UCSD-AML1 (cell line): ENCODE data around the gene NUTM1.

Experiments
- DNase-seq: peaks from one replicate; lab custom pipeline; 2025; ENCODE audit not compliant: unreplicated experiment; lab: John Stamatoyannopoulos, UW

Gene NUTM1

GRCh38 chr15:34342737-34343575 lies at the start of gene NUTM1, which contains the start of gene NOP10:
Gene NUTM1 (plus strand): TSS chr15:34343315. CDS start chr15:34343697, 382 bp downstream.
Gene NOP10 (minus strand): TSS chr15:34343136. CDS start chr15:34343073, 63 bp downstream.
- DNase-seq = peak; percentile 89

DNA sequence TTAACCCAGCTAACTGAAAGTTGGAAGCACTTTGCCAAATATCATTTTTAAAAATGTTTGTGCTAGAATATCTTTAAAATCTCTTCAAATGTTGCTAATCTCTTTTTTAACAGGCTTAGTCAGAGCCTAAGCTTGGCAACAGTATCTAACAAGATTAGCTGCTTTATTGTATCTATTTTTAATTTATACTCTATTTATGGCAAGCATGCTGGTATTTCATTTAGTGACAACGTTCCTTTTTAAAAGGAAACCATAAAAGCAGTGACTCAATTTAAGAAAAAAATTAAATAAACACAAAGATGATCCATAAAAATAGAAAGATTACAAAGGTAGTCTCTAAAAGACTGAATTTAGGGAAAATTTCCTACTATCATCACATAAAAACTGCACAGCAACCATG lies 46.1 kb upstream of the NUTM1 start:
- no peak for DNase-seq

DNA sequence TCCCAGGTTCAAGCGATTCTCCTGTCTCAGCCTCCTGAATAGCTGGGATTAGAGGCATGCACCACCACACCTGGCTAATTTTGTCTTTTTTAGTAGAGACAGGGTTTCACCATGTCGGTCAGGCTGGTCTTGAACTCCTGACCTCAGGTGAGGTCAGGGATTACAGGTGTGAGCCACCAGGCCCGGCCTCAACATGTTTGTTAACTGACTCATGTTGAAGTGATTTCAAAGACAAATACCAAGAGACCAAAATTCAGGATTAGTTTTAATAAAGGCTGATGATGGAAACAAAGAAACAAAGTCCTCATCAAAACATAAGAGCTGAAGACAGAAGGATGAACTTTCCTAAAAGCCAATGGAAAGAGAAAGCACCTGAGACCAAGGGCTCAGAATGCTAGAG lies 42.1 kb upstream of the NUTM1 start:
- no peak for DNase-seq

GRCh38 chr15:34304613-34305012 lies 38.5 kb upstream of the NUTM1 start:
- DNase-seq = no peak

GRCh38 chr15:34311563-34311962 lies 31.6 kb upstream of the NUTM1 start:
- no peak for DNase-seq

DNA sequence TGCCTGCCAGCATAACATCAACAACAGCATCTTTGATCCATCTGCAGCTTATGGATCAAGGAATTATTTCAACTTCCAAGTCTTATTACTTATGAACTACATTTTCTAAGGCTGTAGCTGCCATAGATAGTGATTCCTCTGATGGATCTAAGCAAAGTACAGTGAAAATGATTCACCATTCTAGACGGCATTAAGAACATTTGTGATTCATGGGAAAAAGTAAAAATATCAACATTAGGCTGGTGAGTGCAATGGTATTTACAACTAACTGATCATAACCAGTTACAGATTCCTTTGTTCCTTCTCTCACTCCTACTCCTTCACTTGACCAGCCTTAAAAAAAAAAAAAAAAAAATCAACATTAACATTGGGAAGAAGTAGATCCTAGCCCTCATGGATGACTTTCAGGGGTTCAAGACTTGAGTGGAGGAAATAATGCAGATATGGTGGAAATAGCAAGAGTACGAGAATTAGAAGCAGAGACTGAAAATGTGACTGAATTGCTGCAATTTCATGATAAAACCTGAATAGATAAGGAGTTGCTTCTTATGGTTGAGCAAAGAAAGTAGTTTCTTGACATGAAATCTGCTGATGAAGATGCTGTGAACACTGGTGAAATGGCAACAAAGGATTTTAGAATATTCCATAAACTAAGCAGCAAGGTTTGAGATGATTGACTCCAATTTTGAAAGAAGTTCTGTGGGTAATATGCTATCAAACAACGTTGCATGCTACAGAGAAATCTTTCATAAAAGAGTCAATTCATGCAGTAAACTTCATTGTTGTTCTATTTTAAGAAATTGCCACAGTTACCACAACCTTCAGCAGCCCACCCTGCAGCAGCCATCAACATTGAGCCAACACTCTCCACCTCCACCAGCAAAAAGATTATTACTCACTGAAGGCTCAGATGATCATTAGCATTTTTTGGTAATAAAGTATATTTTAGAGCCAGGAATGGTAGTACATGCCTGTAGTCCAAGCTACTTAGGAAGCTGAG lies 28.3 kb upstream of the NUTM1 start:
- DNase-seq = no peak

DNA sequence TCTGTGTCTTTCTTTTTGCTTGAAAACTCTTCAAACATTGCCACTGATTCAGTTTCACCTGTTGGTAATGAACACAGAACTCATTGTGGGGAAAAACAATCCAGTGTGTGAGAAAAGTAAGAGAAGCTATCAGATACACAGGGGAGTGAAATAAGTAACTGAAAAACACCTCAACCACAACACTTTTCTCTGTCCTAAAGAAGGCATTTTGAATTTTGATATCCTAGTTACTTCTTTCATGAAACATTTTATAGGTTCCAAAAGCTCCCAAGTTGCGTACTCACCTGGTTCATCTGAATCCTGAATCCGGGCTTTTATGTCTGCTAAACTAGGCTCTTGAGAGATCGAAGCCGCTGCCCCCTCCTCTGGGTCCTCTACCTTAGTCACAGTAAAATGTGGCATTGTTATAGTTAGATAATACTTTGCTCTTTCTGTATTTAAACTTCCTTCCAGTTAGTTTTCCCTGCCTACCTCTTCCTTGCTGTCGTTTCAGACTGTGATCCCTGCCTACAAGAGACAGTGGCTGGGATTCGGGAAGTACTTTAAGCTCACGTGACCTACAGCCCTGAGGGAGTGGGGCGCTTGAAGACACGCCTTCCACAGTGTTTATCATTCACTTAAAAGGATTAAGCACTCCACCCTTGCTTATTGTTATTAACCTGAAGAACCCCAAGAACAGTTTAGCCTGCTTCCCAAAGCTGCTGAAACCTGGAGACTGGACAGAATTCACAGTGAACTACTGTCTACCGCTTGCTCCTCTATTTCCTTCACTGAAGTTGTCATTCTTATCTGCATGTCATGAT lies 24.6 kb upstream of the NUTM1 start:
- peak; percentile 30 for DNase-seq

DNA sequence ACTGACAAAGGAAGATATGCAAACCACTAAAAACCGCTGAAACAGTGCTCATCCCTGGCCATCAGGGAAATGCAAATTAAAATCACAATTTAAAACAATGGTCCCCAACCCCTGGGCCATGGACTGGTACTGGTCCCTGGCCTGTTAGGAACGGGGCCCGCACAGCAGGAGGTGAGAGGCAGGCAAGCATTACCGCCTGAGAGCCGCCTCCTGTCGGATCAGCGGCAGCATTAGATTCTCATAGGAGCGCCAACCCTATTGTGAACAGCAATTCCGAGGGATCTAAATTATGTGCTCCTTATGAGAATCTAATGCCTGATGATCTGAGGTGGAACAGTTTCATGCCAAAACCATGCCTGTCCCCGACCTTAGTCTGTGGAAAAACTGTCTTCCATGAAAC lies 19.9 kb upstream of the NUTM1 start:
- DNase-seq = no peak

DNA sequence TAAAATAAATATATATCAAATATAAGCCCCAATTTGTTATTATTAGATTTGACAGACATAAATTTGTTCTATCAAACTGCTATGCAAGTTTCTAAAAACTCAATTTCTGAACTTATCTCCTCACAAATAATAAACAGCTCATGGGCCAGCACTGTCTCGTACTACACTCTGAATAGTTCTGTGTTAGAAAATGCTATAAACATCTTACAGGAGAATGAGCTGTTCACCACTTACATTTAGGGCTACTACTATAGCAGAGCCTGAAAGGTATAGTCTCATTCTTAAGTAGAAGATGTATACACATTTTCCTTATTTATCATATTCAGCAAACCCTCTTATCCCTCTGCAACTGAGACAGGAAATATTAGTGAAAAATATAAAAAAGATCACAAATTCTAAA lies 18.2 kb upstream of the NUTM1 start:
- no peak for DNase-seq

- DNase-seq = no peak
Measured at GRCh38 chr15:34325368-34325767, 17.7 kb upstream of the NUTM1 start.

GRCh38 chr15:34327906-34328305 lies 15.2 kb upstream of the NUTM1 start:
- no peak for DNase-seq

- no peak for DNase-seq
Measured at GRCh38 chr15:34329006-34329405, 14.1 kb upstream of the NUTM1 start.

- no peak for DNase-seq
Measured at GRCh38 chr15:34330279-34330678, 12.8 kb upstream of the NUTM1 start.

- no peak for DNase-seq
Measured at GRCh38 chr15:34331809-34332208, 11.3 kb upstream of the NUTM1 start.

DNA sequence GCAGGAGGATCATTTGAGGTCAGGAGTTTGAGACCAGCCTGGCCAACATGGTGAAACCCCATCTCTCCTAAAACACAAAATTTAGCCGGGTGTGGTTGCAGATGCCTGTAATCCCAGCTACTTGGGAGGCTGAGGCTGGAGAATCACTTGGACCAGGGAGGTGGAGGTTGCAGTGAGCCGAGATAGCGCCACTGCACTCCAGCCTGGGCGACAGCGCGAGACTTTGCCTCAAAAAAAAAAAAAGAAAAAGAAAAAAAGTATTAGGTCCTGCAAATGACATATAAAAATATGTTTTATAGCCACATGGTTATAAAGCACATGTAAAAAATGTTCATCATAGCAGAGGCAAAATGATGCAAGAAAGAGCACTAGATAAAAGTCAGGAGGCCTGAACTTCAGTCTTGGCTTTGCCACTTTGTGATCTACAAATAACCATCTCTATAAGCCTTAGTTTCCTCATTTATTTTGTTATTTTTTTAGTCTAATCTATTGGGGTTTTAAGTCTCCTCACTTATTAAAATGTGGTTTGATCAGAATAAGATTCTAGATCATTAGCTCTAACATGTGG lies 10.5 kb upstream of the NUTM1 start:
- no peak for DNase-seq

GRCh38 chr15:34334672-34335071 lies 8.4 kb upstream of the NUTM1 start:
- no peak for DNase-seq

- no peak for DNase-seq
Measured at GRCh38 chr15:34335176-34336032, 7.7 kb upstream of the NUTM1 start.

DNA sequence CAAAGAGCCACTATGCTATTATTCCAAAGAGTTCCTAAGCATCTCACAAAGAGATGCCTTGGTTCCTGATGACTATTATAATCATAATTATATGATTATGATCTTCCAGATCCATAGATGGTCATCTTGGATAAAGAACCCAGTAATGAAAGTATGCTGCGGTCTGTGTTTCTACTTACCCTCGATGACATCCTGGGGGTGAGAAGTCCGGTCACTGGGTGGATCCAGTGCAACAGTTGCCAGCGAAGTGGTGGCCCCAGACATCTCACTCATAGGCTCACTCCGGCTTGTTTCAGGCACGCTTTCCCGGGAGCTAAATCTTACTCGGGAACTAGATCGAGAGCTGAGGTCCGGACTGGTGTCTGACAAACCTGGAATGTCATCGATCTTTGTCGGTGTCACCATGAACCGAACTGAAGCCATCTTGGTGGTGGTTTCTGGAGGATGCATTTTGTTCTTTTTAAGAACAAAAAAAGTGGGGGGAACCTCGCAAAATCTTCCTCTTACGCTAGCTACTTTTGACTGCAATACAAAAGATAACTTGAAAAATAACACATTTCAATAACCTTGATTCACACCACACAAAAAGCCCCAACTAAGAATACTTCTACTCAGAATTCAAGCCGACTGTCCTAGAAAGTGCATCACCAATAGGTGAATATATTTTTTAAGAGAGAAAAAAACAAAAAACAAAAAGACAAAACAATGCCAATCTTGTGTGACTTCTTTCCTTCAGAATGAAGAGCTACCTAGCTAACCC lies 6.7 kb upstream of the NUTM1 start:
- peak; percentile 40 for DNase-seq

DNA sequence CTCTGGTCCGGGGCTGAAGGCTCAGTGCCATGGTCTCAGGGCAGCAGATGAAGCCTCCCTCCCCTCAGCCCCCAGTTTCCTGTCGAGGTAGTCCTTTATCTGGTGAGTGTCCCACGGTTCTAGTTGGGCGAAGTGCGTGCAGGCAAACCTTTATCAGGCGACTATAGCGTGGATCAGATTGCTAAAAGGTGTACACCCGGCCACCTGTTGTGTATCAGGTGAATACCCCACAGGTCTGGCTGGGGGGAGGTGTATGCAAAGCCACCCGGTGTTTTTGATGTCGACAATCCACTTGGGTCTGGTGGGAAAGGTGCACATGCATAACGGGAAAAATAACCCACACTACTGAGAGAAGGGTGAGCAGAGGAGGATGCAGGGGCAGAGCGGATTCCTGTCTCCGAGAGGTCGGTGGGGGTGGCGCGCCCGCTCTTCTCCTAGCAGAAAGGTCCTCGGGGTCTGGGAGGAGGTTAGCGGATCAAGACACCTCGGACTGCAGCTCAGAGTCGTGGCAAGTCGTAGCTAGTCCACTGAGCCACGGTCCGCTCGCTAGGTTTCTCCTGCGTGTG lies 6.0 kb upstream of the NUTM1 start:
- DNase-seq = peak; percentile 46
